Endothelial cell of umbilical vein (primary cell): ENCODE measurements around the gene HOXB5. TPM values are rescaled to one million over a fixed set of nuclear protein-coding genes. Genes with fewer than 3 reads are reported as not detected.

Source experiments
- BruUV-seq: library from RNA; stranded (reverse); fragments of 400-500 nt; replicated peaks from 2 replicates; lab custom pipeline; 2021; lab: Mats Ljungman, UMichigan
- CTCF ChIA-PET: fragments of 300-600, 350-600 bp; sonication (Branson Sonifier 250); formaldehyde crosslinking; loops from one replicate; lab custom pipeline; 2021; ENCODE audit warnings: antibody characterized with exemption, inconsistent platforms; lab: Charles Lee
- POLR2A ChIA-PET: fragments of 300-600, 350-600 bp; sonication (Branson Sonifier 250); formaldehyde crosslinking; loops from one replicate; lab custom pipeline; 2021; ENCODE audit warnings: antibody characterized with exemption, inconsistent platforms; lab: Charles Lee
- DNase-seq: peaks from one replicate; pipeline ENCODE4 v3.0.0-alpha.2; 2011; ENCODE audit warnings: low read depth, low spot score
- FAIRE-seq: peaks from 2 replicates; lab custom pipeline; 2011; peaks lifted over from hg19 to GRCh38; lab: Jason Lieb, UNC
- H2AFZ ChIP-seq: 2 replicates; pipeline ENCODE4 v1.6.0; 2012; ENCODE audit warnings: low read depth, low read length, control low read depth, inconsistent platforms
- H3K27ac ChIP-seq: 2 replicates; pipeline ENCODE4 v1.5.1; 2011; ENCODE audit warnings: low read depth, mild to moderate bottlenecking, control low read depth, low read length, moderate library complexity; ENCODE audit not compliant: insufficient read depth
- H3K27me3 ChIP-seq, 2 experiments: 2 replicates each; pipeline versions ENCODE4 v1.6.0 to v1.6.1; 2011; ENCODE audit warnings: low read length in 2 of 2, mixed read lengths in 1 of 2; ENCODE audit not compliant: control insufficient read depth in 2 of 2, insufficient read depth in 2 of 2
- H3K36me3 ChIP-seq, 2 experiments: 2 replicates in 1 of 2; 3 replicates in 1 of 2; pipeline ENCODE4 v1.5.1; 2011; ENCODE audit warnings: low read length in 2 of 2, mild to moderate bottlenecking in 1 of 2, moderate library complexity in 1 of 2; ENCODE audit not compliant: control insufficient read depth in 2 of 2, insufficient read depth in 2 of 2; ENCODE audit errors: extremely low read depth in 1 of 2
- H3K4me1 ChIP-seq: 3 replicates; pipeline ENCODE4 v1.5.1; 2011; ENCODE audit warnings: mild to moderate bottlenecking, low read length; ENCODE audit not compliant: control insufficient read depth, insufficient read depth; ENCODE audit errors: extremely low read depth
- H3K4me2 ChIP-seq: 2 replicates; pipeline ENCODE4 v1.6.1; 2011; ENCODE audit warnings: low read length, control low read depth, mixed read lengths; ENCODE audit not compliant: insufficient read depth
- H3K4me3 ChIP-seq, 3 experiments: fragments of 200-600 bp in 1 of 3; sonication (generic), shearing (Covaris generic) in 1 of 3; replicated peaks in 1 of 3; 2 replicates each; pipeline ENCODE4 v1.5.1; 2011 to 2016; ENCODE audit warnings: control low read depth in 3 of 3, low read length in 3 of 3, mild to moderate bottlenecking in 2 of 3, inconsistent platforms in 1 of 3, low read depth in 1 of 3, moderate library complexity in 1 of 3; ENCODE audit not compliant: insufficient read depth in 1 of 3
- H3K79me2 ChIP-seq: 2 replicates; pipeline ENCODE4 v1.6.0; 2012; ENCODE audit warnings: low read length, inconsistent platforms; ENCODE audit not compliant: control insufficient read depth, insufficient read depth
- H3K9ac ChIP-seq: replicated peaks from 2 replicates; pipeline ENCODE3; 2011; ENCODE audit warnings: low read length, control low read depth; ENCODE audit not compliant: insufficient read depth; ENCODE audit errors: extremely low read depth
- H3K9me1 ChIP-seq: replicated peaks from 3 replicates; pipeline ENCODE4 v1.6.0; 2011; ENCODE audit warnings: mild to moderate bottlenecking, low read length; ENCODE audit not compliant: control insufficient read depth, insufficient read depth; ENCODE audit errors: extremely low read depth
- H3K9me3 ChIP-seq: replicated peaks from 2 replicates; pipeline ENCODE4 v1.5.1; 2012; ENCODE audit warnings: low read length, inconsistent platforms; ENCODE audit not compliant: control insufficient read depth, insufficient read depth
- H4K20me1 ChIP-seq: replicated peaks from 2 replicates; pipeline ENCODE3; 2011; ENCODE audit warnings: mild to moderate bottlenecking, low read length; ENCODE audit not compliant: control insufficient read depth, insufficient read depth; ENCODE audit errors: extremely low read depth
- EZH2 ChIP-seq: IDR thresholded peaks from 2 replicates; pipeline ENCODE4 v1.6.1; 2012; ENCODE audit warnings: borderline replicate concordance, low read depth, mild to moderate bottlenecking, moderate library complexity, low read length, inconsistent platforms; ENCODE audit not compliant: severe bottlenecking
- FOS ChIP-seq: IDR thresholded peaks from 2 replicates; pipeline ENCODE4 v1.6.1; 2011; ENCODE audit warnings: mild to moderate bottlenecking, low read length, moderate library complexity, borderline replicate concordance; ENCODE audit not compliant: insufficient read depth
- GATA2 ChIP-seq: IDR thresholded peaks from 2 replicates; pipeline ENCODE4 v1.7.0; 2011; ENCODE audit warnings: low read depth, mild to moderate bottlenecking, moderate library complexity, mixed read lengths, low read length; ENCODE audit not compliant: insufficient read length, insufficient read depth
- JUN ChIP-seq: IDR thresholded peaks from 2 replicates; pipeline ENCODE4 v1.6.1; 2011; ENCODE audit warnings: borderline replicate concordance, low read depth; ENCODE audit not compliant: insufficient read length, insufficient read depth
- MYC ChIP-seq: IDR thresholded peaks from one replicate; pipeline ENCODE4 v1.6.1; 2011; ENCODE audit warnings: mild to moderate bottlenecking, low read depth, low read length
- POLR2A ChIP-seq: IDR thresholded peaks from 2 replicates; pipeline ENCODE4 v1.6.1; 2012; ENCODE audit warnings: low read depth, mild to moderate bottlenecking, control low read depth, low read length
- POLR2AphosphoS5 ChIP-seq: IDR thresholded peaks from 2 replicates; pipeline ENCODE4 v1.6.1; 2012; ENCODE audit warnings: low read depth, mild to moderate bottlenecking, control low read depth, low read length, moderate library complexity; ENCODE audit not compliant: insufficient read depth
- dilution Hi-C: fragments of 300-500 bp; cut with MboI; formaldehyde crosslinking; loops from one replicate; pipeline ENCODE4 v1.15.0; 2019; ENCODE audit warnings: low sequenced_read_pairs; ENCODE audit not compliant: extremely low pct_ligation_motif_present
- intact Hi-C: fragments of 100-400 bp; cut with micrococcal nuclease; formaldehyde crosslinking; loops from one replicate; pipeline ENCODE4 v1.10.0; 2022
- polyA plus RNA-seq, 4 experiments: library from polyadenylated mRNA; depleted of rRNA in 3 of 4; stranded (reverse) in 3 of 4; unstranded in 1 of 4; fragments of >200 nt; gene quantifications; 2 replicates each; pipeline versions ENCODE4 v1.2.1 to v1.2.3, GENCODE V29; 2011 to 2012; ENCODE audit warnings: missing spikeins in 1 of 4
- total RNA-seq: library from RNA; stranded (reverse); gene quantifications from 2 replicates; pipeline ENCODE4 v1.2.3, GENCODE V29; 2021
- TF ChIP-seq, protein P1 (sequence below): IDR thresholded peaks from 2 replicates; pipeline ENCODE4 v1.6.1; 2011; ENCODE audit not compliant: insufficient read depth, insufficient read length
- TF ChIP-seq, protein P2 (sequence below), 2 donors: IDR thresholded peaks; 1 replicate in 1 of 2; 2 replicates in 1 of 2; pipeline ENCODE4 v1.5.1; 2011; ENCODE audit warnings: low read length in 2 of 2, mild to moderate bottlenecking in 2 of 2, moderate library complexity in 2 of 2, control low read depth in 1 of 2, inconsistent platforms in 1 of 2, low read depth in 1 of 2; ENCODE audit not compliant: insufficient read depth in 1 of 2; ENCODE audit errors: extremely low read depth in 1 of 2

The HOXB5 gene
- total and polyA plus RNA-seq, 2 donors (not counting 3 experiments of a cell fraction or from before 2014, with no cell fraction given): 2.0 to 8.5 TPM

DNA sequence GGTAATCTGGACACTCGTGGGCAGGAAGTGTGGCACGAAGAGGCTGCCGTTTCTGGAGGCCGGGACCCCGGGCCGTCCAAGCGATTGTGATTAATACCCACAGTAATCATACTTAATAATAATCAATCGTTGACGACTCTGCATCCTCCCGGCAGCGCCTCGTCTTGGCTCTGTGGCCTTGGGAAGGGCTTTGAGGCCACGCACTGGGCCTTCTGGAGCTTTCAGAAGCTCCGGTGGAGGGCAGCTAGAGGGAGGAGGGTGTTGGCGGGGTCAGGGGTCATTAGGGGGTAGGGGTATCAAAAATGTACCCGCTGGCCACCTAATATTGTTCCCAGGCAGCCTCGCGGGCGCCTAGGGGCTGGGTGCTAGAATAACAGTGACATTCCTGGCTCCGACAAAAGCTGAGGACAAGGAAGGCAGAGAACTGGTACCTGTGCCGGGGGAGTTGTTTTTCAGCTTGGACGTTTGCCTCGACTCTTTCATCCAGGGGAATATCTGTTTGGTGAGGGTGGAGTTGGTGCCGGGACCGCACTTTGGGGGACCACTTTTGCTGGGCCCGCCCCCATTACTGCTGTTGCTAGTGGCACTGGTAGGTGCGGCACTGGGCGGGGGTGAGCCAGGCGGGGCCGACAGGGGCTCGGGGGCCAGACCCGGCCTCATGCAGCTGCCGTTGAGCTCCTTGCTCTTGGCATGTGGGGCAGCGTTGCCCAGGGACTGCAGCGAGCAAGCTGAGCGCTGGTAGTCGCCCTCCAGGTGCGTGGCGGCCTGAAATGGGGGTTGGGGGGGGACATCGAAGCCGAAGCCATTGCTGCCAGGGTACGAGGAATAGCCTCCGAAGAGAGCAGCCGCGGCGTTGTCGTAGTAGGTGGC, 41.7 kb downstream of the HOXB5 start:
- Histone ChIP-seq H2AFZ (no peak overlapping the region), H4K20me1 (no peaks in the 10 kb centered on the region), H3K4me2 (no peak overlapping the region), H3K4me3 (no peak overlapping the region), H3K9me3 (no peaks in the 10 kb centered on the region), H3K27me3 (no peaks in the 10 kb centered on the region), H3K36me3 (peaks cover 10 to 14% of the 10 kb centered on the region in 2 experiments), H3K9me1 (no peaks in the 10 kb centered on the region), H3K27ac (no peak overlapping the region), H3K79me2 (peaks cover 49% of the 10 kb centered on the region), H3K4me1 (peaks cover 37% of the 10 kb centered on the region), H3K9ac (no peak overlapping the region)
- TF ChIP-seq EZH2 (no peak), GATA2 (no peak), FOS (no peak)
- TF ChIP-seq, protein P1, sequence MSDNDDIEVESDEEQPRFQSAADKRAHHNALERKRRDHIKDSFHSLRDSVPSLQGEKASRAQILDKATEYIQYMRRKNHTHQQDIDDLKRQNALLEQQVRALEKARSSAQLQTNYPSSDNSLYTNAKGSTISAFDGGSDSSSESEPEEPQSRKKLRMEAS: no peak
- ChIA-PET POLR2A (no interaction called here), CTCF (no interaction called here)
- intact Hi-C loops: no loop called here
- BruUV-seq: no TSS peak
- dilution Hi-C loops: no loop called here
- no peak for FAIRE-seq
- no peak for DNase-seq

DNA sequence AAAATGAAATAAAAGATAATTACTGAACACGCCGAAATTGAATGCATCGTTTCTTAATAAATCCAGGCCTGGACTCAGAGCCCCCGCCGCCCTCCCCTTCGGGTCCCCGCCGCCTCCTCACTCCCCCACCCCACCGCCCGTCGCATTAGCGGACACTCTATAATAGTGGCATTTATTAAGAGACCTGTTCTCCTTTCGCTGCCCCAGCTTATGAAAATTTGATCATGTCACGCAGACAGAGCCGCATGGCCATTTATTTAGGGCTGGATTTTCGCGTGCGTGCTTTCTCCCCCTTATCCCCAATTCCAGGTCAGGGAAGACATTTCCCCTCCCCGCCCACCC, 42.4 kb downstream of the HOXB5 start:
- Histone ChIP-seq H3K9ac (no peak overlapping the region), H4K20me1 (no peaks in the 10 kb centered on the region), H3K4me2 (no peak overlapping the region), H3K27me3 (no peaks in the 10 kb centered on the region), H3K27ac (no peak overlapping the region), H3K9me1 (no peaks in the 10 kb centered on the region), H3K79me2 (peaks cover 48% of the 10 kb centered on the region), H3K36me3 (peaks cover 10 to 14% of the 10 kb centered on the region in 2 experiments), H3K4me1 (peaks cover 37% of the 10 kb centered on the region), H3K4me3 (no peak overlapping the region), H2AFZ (no peak overlapping the region), H3K9me3 (no peaks in the 10 kb centered on the region)
- no peak for FAIRE-seq
- intact Hi-C loops (no loop called here), dilution Hi-C loops (no loop called here)
- ChIA-PET CTCF (no interaction called here), POLR2A (no interaction called here)
- BruUV-seq: no TSS peak
- DNase-seq: no peak
- TF ChIP-seq FOS (no peak), GATA2 (no peak), POLR2AphosphoS5 (no peak), EZH2 (no peak), MYC (no peak), JUN (no peak), POLR2A (no peak)
- TF ChIP-seq, protein P1: no peak
- TF ChIP-seq, protein P2, sequence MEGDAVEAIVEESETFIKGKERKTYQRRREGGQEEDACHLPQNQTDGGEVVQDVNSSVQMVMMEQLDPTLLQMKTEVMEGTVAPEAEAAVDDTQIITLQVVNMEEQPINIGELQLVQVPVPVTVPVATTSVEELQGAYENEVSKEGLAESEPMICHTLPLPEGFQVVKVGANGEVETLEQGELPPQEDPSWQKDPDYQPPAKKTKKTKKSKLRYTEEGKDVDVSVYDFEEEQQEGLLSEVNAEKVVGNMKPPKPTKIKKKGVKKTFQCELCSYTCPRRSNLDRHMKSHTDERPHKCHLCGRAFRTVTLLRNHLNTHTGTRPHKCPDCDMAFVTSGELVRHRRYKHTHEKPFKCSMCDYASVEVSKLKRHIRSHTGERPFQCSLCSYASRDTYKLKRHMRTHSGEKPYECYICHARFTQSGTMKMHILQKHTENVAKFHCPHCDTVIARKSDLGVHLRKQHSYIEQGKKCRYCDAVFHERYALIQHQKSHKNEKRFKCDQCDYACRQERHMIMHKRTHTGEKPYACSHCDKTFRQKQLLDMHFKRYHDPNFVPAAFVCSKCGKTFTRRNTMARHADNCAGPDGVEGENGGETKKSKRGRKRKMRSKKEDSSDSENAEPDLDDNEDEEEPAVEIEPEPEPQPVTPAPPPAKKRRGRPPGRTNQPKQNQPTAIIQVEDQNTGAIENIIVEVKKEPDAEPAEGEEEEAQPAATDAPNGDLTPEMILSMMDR (IDR thresholded peaks at IDR 0.05; ENCODE audit: extremely low read depth in 1 of 2, insufficient read depth in 1 of 2, low read depth in 1 of 2, low read length in 2 of 2): no peak
